Heart left ventricle (tissue), 13 donors: ENCODE measurements around the gene TBC1D2.

Experiments
- POLR2A ChIP-seq, 2 donors: fragments of 450-650 bp; IDR thresholded peaks; one replicate each; pipeline ENCODE4 v1.6.1; 2017; ENCODE audit warnings: antibody characterized with exemption in 2 of 2, mild to moderate bottlenecking in 2 of 2, moderate library complexity in 2 of 2
- TF ChIP-seq, protein P1 (sequence below), 12 donors: fragments of 200-600 bp; sonication (generic) in 4 of 12; IDR thresholded peaks; one replicate each; pipeline versions ENCODE4 v1.5.0 to v1.8.0; 2018 to 2022; ENCODE audit warnings: antibody characterized with exemption in 12 of 12, mild to moderate bottlenecking in 5 of 12
- donor health status: ischemic (EF 13 %, LVEDD 7.1; RV severe dilation, severe dysfunction).
- donor health status: DM: no; HTN: yes; CAD: no.
- donor health status: DM: no; HTN: no; CAD: no.
- donor health status: ischemic (EF 25% LVEDD 6.9; RV normal size, moderate dysfunction).
- donor health status: ischemic (EF 25% LVEDD 5.7; RV mildly dilated, moderate dysfunction).
- donor health status: ischemic (EF 35%, LVEDD 5.7; RV mildly dilated, moderate dysfunction).
- donor health status: nonischemic (EF 11% LVEDD 7.7; RV severe dilation, severe dysfunction).
- donor health status: DM: yes; HTN: yes; CAD: no.
- donor health status: PGD.
- donor health status: ischemic (EF 29% LVEDD 5.4; RV normal size, mild dysfunction).
- donor health status: nonischemic (EF 23%, LVEDD 6.1; RV moderate dilation, normal function).

DNA sequence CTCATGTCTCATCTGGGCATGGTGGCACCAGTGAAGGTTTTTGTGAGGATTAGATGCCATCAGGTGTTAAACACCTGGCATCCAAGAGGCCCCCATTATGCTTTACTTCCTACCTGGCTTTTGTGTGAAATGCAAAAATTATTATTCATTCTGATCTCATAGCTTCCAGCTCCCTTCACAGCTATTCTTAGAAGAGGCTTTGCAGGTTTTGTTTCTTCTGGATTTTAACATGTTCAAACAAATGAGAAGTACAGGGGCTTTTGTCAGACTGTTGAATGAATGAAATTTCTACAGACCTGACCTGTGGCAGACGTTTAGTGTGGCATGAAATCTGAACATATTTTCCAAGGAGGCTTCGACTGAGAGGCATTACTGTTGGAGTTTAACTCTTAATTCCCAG is 48.7 kb downstream of the TBC1D2 start:
- TF ChIP-seq, protein P1, sequence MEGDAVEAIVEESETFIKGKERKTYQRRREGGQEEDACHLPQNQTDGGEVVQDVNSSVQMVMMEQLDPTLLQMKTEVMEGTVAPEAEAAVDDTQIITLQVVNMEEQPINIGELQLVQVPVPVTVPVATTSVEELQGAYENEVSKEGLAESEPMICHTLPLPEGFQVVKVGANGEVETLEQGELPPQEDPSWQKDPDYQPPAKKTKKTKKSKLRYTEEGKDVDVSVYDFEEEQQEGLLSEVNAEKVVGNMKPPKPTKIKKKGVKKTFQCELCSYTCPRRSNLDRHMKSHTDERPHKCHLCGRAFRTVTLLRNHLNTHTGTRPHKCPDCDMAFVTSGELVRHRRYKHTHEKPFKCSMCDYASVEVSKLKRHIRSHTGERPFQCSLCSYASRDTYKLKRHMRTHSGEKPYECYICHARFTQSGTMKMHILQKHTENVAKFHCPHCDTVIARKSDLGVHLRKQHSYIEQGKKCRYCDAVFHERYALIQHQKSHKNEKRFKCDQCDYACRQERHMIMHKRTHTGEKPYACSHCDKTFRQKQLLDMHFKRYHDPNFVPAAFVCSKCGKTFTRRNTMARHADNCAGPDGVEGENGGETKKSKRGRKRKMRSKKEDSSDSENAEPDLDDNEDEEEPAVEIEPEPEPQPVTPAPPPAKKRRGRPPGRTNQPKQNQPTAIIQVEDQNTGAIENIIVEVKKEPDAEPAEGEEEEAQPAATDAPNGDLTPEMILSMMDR (IDR thresholded peaks at IDR 0.05) = no peak
- no peak for TF ChIP-seq POLR2A (IDR thresholded peaks at IDR 0.05)
